ENCODE results near the gene ACAD8.
"Not testable (repeated sequence)": the region's sequence is repeated elsewhere in the genome, so short reads cannot be mapped to it uniquely, and the experiment has no call there.

The ACAD8 gene

DNA sequence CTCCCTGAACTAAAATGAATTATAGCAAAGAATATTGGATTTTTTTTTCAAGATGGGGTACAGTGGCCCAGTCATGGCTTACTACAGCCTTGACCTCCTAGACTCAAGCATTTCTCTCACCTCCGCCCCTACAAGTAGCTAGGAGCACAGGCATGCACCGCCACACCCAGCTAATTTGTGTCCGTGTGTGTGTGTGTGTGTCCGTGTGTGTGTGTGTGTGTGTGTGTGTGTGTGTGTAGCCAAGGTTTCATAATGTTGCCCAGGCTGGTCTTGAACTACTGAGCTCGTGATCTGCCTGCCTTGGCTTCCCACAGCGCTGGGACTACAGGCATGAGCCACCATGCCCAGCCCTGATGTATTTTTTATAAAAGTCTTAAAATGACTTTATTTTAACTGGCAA is 12.8 kb upstream of the ACAD8 start:
- no peak for DNase-seq (ENCODE audit: low spot score)

DNA sequence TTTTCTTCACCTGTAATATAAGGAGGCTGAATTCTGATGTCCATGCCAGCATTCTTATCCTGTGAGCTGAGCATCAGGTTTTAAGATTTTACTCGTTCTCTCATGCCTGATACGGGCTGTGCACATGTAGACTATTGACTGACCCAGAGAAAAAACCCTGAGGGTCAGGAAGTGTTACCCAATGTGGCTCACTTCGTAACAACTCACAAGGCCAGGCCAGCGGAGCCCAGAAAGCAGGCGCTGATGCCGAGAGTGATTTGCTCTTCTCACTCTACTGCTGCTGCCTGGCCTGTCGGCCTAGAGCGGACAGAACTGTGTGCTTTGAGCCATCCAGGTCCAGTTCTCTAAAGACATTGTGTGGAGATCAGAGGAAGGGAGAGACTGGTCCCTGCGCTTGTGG is 11.0 kb upstream of the ACAD8 start:
- no peak for DNase-seq (ENCODE audit: low spot score)

DNA sequence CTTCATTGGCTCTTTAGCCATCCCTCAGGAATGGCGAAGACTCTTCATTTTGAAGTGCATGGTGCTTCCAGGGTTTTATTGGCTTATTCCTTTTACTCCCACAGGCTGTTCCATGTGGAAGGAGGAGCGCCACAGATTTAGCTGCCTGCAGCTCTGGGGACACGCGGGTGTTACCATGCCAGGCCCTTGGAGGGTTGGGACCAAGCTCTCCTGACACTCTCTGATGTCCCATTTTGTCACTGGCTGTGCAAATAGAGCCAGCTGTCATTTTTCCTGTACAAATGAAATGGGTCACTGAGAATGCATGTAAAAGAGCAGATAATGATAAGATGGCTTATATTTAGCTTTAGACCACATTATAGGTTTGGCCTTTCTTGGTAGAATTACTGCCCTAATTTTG is 9.5 kb upstream of the ACAD8 start:
- DNase-seq (ENCODE audit: low spot score) = no peak

- DNase-seq (ENCODE audit: low spot score) = peak; percentile 21
Observed at GRCh38 chr11:134244593-134244992, 8.8 kb upstream of the ACAD8 start.

- DNase-seq (ENCODE audit: low spot score) = no peak
Observed at GRCh38 chr11:134245434-134245833, 7.9 kb upstream of the ACAD8 start.

GRCh38 chr11:134246100-134246499 is 7.3 kb upstream of the ACAD8 start:
- DNase-seq (ENCODE audit: low spot score) = no peak

DNA sequence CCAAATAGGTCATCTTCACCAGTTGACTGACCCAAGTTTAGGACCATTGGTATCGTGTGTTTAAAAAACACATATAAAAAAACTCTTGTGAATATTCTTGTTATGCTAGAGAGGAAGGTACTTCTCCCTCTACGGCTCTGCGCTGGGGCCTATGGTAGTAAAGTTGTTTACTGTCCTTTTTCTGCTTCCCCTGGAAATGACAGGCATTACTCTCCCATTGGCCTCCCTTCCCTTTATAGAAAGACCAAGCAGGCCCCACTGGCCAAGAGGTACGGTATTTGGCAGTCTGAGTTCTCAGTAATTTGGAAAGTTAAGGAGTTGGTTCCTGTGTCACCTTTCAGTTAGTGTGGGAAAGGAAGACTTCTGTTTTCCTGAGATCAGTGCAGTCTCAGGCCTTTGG is 6.7 kb upstream of the ACAD8 start:
- DNase-seq (ENCODE audit: low spot score) = no peak

DNA sequence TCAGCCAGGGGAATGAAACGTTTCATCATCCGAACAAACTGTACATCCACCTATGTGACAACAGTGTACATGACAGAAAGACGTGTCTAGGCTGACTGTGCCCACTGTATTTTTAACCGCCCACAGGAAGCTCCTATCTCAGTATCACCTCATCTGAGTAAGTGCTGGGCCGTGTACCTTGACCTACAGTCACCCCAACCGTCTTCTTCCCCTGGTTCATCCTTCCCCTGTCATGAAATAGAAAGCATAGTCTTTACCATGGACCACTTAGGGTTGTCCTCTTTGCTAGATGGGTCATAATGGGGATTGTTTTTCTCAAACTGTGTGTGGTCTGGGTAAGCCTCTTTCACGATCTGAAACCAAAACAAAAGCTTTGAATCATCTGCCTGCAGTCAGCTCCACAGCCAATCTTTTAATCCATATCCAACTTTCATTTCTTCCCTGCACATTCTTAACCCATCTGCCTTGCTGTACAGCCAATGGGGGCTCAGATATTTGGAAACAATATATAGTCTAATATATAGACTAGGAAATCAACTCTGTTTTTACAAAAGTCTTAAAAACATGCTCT is 4.4 kb upstream of the ACAD8 start:
- no peak for DNase-seq (ENCODE audit: low spot score)

- DNase-seq (ENCODE audit: low spot score) = no peak
Observed at GRCh38 chr11:134250246-134250645, 3.1 kb upstream of the ACAD8 start.

DNA sequence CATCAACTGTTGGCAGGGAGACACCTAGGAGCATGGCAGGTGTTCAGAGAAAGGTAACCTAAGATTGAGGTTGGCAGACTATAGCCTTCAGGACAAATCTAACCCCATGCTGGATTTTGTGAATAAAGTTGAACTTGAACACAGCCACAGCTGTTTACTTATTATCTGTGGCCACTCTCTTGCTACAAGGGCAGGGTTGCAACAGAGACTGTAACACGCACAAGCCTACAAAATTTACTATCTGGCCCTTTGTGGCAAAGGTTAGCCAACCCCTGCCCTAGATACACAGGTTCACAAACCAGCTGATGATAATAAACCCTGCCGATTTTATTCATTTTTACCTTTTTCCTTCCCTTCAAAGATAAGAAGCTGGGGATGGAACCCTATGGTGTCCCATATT is 2.7 kb upstream of the ACAD8 start:
- DNase-seq (ENCODE audit: low spot score) = no peak

DNA sequence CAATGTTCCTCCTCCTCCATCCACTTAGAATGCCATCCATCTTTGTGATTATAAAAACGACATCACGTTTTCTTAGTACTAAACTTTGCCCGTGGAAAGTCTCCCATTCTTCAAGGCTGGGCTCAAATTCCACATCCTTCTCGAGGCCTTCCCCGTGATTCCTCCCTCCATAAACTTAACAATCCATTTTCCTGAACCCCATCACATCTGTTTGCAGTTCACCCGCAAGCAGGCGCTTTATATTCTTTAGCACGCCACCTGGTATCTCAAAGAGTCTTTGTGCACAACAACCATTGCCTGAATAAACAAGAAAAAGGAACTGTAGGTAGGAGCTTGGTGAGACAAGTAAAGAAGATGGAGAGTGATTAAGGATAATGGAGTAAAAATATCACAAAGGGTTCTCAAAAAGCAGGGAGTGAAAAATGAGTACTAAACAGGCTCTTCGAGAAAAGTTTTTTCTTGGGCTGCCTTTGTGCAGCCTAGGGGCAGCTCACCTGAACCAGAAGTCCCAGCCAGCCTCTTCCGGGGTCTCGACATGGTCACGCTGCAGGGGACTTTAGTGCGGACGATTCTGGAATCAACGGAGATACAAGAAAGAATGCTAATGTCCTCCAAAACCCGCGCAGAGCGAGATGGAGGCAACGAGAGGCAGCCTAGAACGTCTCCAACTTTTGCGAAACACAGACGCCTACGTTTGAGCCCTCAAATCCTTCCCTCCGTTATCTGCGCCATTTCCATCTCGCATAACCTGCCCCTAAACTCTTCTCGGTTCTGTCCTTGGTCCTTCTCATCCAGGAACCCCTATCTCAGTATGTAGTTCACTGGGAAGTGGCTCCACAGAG is 801 bp upstream of the ACAD8 start:
- peak; percentile 11 for DNase-seq (ENCODE audit: low spot score)

GRCh38 chr11:134254433-134255183 is 1.2 kb downstream of the ACAD8 start:
- no peak for DNase-seq (ENCODE audit: low spot score)

- not testable (repeated sequence) for DNase-seq (ENCODE audit: low spot score)
Observed at GRCh38 chr11:134255184-134255561, 1.8 kb downstream of the ACAD8 start.

- no peak for DNase-seq (ENCODE audit: low spot score)
Observed at GRCh38 chr11:134257101-134257500, 3.7 kb downstream of the ACAD8 start.

GRCh38 chr11:134258577-134258976 is 5.2 kb downstream of the ACAD8 start:
- DNase-seq (ENCODE audit: low spot score) = no peak

GRCh38 chr11:134260503-134260902 is 7.1 kb downstream of the ACAD8 start:
- no peak for DNase-seq (ENCODE audit: low spot score)

DNA sequence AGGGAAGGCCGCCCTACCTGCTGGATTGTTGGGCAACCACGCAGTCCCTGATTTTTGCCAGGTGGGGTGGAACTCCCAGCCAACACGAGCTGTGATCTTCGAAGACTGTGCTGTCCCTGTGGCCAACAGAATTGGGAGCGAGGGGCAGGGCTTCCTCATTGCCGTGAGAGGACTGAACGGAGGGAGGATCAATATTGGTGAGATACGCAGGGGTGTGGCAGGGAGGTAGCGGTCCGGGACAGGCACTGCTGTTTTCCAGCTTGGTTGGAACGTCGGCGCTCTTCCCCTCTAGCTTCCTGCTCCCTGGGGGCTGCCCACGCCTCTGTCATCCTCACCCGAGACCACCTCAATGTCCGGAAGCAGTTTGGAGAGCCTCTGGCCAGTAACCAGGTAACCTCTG is 7.6 kb downstream of the ACAD8 start:
- no peak for DNase-seq (ENCODE audit: low spot score)

DNA sequence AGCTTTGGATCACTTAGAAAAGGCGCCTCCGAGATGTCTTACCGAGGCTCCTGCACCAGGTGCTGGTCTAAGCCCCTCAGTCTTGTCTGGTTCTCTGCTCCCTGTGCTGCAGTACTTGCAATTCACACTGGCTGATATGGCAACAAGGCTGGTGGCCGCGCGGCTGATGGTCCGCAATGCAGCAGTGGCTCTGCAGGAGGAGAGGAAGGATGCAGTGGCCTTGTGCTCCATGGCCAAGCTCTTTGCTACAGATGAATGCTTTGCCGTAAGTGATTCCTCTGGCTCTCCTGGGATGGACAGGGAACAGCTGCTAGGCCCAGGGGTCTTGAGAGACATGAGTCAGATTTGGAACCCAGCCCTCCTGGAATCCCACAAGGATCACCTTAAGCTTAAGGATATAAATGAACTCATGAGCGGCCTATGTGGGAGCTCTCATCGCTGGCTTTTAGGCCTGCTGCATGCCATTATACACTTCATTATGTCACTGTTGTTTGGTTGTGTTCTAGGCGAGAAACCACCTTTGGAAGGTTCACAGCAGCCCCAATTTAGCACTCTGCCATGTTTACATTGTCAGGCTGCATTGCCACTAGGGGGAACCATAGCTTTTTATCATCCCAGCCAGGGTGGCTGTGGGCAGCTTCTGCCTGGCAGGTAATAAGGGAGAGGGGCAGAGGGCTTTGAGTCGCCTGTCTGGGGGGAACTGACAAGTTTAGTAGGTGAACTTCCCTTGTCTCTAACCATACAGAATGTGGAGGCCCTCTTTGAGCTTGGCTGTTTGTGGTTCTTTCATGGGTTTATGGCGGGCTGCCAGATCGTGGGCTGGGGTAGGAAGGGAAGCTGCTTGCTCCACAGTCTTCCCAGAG is 8.5 kb downstream of the ACAD8 start:
- peak; percentile 43 for DNase-seq (ENCODE audit: low spot score)

DNA sequence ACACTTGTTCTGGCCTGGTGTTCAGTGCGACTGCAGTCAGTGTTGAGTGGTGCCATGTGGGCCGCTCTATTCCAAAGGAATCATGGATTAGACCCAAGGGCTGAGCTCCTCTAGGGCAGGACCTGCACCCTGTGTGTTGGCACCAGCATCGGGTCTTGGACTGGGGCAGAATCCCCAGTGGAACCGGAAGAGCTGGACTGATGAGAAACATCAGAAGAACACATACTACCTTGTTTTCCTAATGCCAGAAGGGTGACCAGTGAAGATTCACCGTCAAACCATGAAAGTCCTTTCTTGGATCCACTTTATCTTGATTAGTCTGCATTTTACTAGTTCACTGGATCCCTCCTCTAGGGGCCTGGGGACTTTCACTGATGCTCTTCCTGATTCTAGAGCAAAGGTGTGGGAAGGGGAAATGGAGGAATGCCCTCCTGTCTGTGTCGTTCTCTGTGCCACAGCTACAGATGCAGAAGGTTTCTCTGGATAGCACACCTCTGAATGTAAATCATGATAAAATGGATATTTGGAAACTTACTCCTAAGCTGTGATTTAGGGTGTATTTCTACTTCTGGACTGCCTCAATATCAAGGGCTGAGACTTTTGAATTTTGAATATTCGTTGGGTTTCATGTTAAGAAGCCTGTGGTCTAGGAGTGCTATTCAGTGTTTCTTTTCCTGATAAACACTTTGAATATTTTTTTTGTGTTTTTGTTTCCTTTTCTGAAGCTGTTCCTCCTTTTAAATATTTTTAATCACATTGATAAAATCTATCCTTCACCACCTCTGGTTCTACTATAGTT is 11.8 kb downstream of the ACAD8 start:
- DNase-seq (ENCODE audit: low spot score) = no peak

GRCh38 chr11:134266440-134266839 is 13.1 kb downstream of the ACAD8 start:
- no peak for DNase-seq (ENCODE audit: low spot score)

GRCh38 chr11:134266841-134267251 is 13.5 kb downstream of the ACAD8 start:
- no peak for DNase-seq (ENCODE audit: low spot score)
